Testis (tissue), 3 donors: Measurements from ENCODE around the gene LDLRAD4. TPM values are rescaled to one million over a fixed set of nuclear protein-coding genes. Genes with fewer than 3 reads are reported as not detected.
A peak's percentile ranks its signal among the peaks of the same experiment; 100 is the strongest.

Experiments
- DNase-seq: peaks from one replicate; pipeline ENCODE4 v3.0.0-alpha.2; 2019
- H3K27ac ChIP-seq, 2 donors: fragments of 200-600 bp; sonication (generic); one replicate each; pipeline ENCODE4 v1.5.1; 2019
- H3K27me3 ChIP-seq: fragments of 200-600 bp; sonication (generic); one replicate; pipeline ENCODE4 v1.5.1; 2019
- H3K36me3 ChIP-seq: fragments of 200-600 bp; sonication (generic); one replicate; pipeline ENCODE4 v1.5.1; 2017; ENCODE audit warnings: low read depth; ENCODE audit errors: missing control alignments
- H3K4me1 ChIP-seq: fragments of 200-600 bp; sonication (generic); one replicate; pipeline ENCODE4 v1.5.1; 2019
- H3K4me3 ChIP-seq, 2 donors: fragments of 200-600 bp; sonication (generic); one replicate each; pipeline ENCODE4 v1.5.1; 2017 to 2019
- H3K9me3 ChIP-seq: fragments of 200-600 bp; sonication (generic); one replicate; pipeline ENCODE4 v1.5.1; 2017
- CTCF ChIP-seq, 3 experiments: fragments of 450-650 bp in 2 of 3; fragments of 200-600 bp in 1 of 3; sonication (generic) in 1 of 3; IDR thresholded peaks; one replicate each; pipeline ENCODE4 v1.5.1; 2016 to 2019; ENCODE audit warnings: antibody characterized with exemption in 3 of 3, mild to moderate bottlenecking in 2 of 3, moderate library complexity in 1 of 3
- POLR2A ChIP-seq: fragments of 450-650 bp; IDR thresholded peaks from one replicate; pipeline ENCODE4 v1.6.1; 2017; ENCODE audit warnings: antibody characterized with exemption, mild to moderate bottlenecking, moderate library complexity
- WGBS, 2 donors: methylation state at CpG; one replicate each; pipeline ENCODE4 v1.1.5; 2018; 5-methylcytosine and 5-hydroxymethylcytosine counted together
- intact Hi-C: fragments of 100-400 bp; cut with DNase I; formaldehyde crosslinking; loops from one replicate; pipeline ENCODE4 v1.15.1; 2023; ENCODE audit warnings: low total_unique reads
- polyA plus RNA-seq: library from polyadenylated mRNA; stranded (reverse); fragments of 350-450 nt; fragmentation: Illumina TruSeq; extraction: RNeasy Lipid Tissue Mini Kit (QIAGEN cat#74804); gene quantifications from one replicate; pipeline ENCODE4 v1.2.3, GENCODE V29; 2014; ENCODE audit warnings: low read depth, low replicate concordance; ENCODE audit not compliant: insufficient read depth
- total RNA-seq, 2 donors: library from RNA; depleted of rRNA; stranded (reverse); fragments of >200 nt; gene quantifications; one replicate each; pipeline ENCODE4 v1.2.3, GENCODE V29; 2016

The LDLRAD4 gene
- total and polyA plus RNA-seq, 3 donors from 2014 or later = 22.0 to 42.2 (median 25.9) TPM

- peak overlapping the region; percentile 66 to 68 for H3K27ac ChIP-seq
- H3K27me3 ChIP-seq = no peaks in the 10 kb centered on the region
- peaks cover 5% of the 10 kb centered on the region for H3K4me1 ChIP-seq
- DNase-seq = peak; percentile 31
- TF ChIP-seq POLR2A = no peak
- TF ChIP-seq CTCF (IDR thresholded peaks at IDR 0.05) = no peak
- H3K36me3 ChIP-seq = no peaks in the 10 kb centered on the region
- 6 to 11% methylated on average over 14 of the region's 14 CpGs for WGBS, 2 donors
- peak overlapping the region; percentile 12 to 33 for H3K4me3 ChIP-seq
- no peaks in the 10 kb centered on the region for H3K9me3 ChIP-seq
- intact Hi-C loops = no loop called here
These were observed 392.6 kb downstream of the LDLRAD4 start for GRCh38 chr18:13611142-13611600.

GRCh38 chr18:13611601-13612195 is 393.1 kb downstream of the LDLRAD4 start:
- 16 to 24% methylated on average over 13 to 23 of the region's 24 CpGs for WGBS, 2 donors
- intact Hi-C loops = no loop called here

GRCh38 chr18:13612196-13612997 is 393.8 kb downstream of the LDLRAD4 start:
- DNase-seq = peak; percentile 23
- H3K4me3 ChIP-seq = peak overlapping the region; percentile 12 to 33
- no peaks in the 10 kb centered on the region for H3K9me3 ChIP-seq
- peaks cover 5% of the 10 kb centered on the region for H3K4me1 ChIP-seq
- intact Hi-C loops = no loop called here
- H3K27ac ChIP-seq = no peak overlapping the region
- no peak for TF ChIP-seq CTCF (IDR thresholded peaks at IDR 0.05)
- TF ChIP-seq POLR2A = no peak
- no peaks in the 10 kb centered on the region for H3K36me3 ChIP-seq
- no peaks in the 10 kb centered on the region for H3K27me3 ChIP-seq
- 30 to 55% methylated on average over 15 to 20 of the region's 20 CpGs for WGBS, 2 donors

More at GRCh38 chr18:13611601-13612195, 393.1 kb downstream of the LDLRAD4 start:
- H3K4me1 ChIP-seq = peaks cover 5% of the 10 kb centered on the region
- TF ChIP-seq POLR2A = no peak
- TF ChIP-seq CTCF (IDR thresholded peaks at IDR 0.05) = no peak
- H3K9me3 ChIP-seq = no peaks in the 10 kb centered on the region
- DNase-seq = peak; percentile 48
- peak overlapping the region; percentile 12 to 33 for H3K4me3 ChIP-seq
- H3K27me3 ChIP-seq = no peaks in the 10 kb centered on the region
- H3K27ac ChIP-seq = peak overlapping the region; percentile 66 to 68
- H3K36me3 ChIP-seq = no peaks in the 10 kb centered on the region

- TF ChIP-seq POLR2A = no peak
- no peak for TF ChIP-seq CTCF (IDR thresholded peaks at IDR 0.05)
- Histone ChIP-seq H3K27me3 (no peaks in the 10 kb centered on the region), H3K36me3 (no peaks in the 10 kb centered on the region), H3K4me1 (peaks cover 5% of the 10 kb centered on the region), H3K4me3 (no peak overlapping the region), H3K27ac (no peak overlapping the region), H3K9me3 (no peaks in the 10 kb centered on the region)
- intact Hi-C loops = no loop called here
- DNase-seq = no peak
These were observed 394.5 kb downstream of the LDLRAD4 start for GRCh38 chr18:13613099-13613498.
